NCI-H2081 (cell line): ENCODE data around the gene SLC46A1.

ENCODE experiments used
- DNase-seq, 2 experiments: peaks; one replicate each; lab custom pipeline; 2025; lab: John Stamatoyannopoulos, UW

SLC46A1 gene

GRCh38 chr17:28381141-28381825, 24.7 kb downstream of the SLC46A1 start:
- no peak for DNase-seq

GRCh38 chr17:28379814-28380801, 25.9 kb downstream of the SLC46A1 start:
- DNase-seq = no peak

- DNase-seq = no peak
Observed at GRCh38 chr17:28372945-28373274, 33.1 kb downstream of the SLC46A1 start.

- DNase-seq = peak in 1 of 2 experiments; percentile 20
Observed at GRCh38 chr17:28372203-28372944, 33.6 kb downstream of the SLC46A1 start.

GRCh38 chr17:28371245-28372202, 34.5 kb downstream of the SLC46A1 start, which contains the start of gene SARM1:
SARM1 (plus strand) TSS chr17:28371694; CDS start chr17:28372033, 339 bp downstream.
- peak; percentile 79 to 81 for DNase-seq

DNA sequence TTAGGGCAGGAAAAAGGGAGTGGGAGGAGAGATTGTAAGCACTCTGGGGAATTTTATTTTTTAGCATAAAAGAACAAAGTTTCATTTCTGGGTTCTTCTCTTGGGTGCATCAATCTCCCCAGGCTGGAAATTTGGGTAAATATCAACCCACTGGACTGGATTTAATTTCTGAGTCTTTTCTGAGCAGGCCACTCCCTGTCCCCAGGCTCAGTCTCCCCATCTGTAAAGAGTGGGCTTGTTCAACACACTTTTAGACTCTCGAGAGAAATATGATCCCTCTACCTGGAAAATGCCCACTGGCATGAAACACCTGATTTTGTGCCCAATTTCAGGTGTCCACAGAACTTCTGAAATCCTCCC, 35.3 kb downstream of the SLC46A1 start:
- no peak for DNase-seq

- DNase-seq = no peak
Observed at GRCh38 chr17:28370035-28370743, 35.8 kb downstream of the SLC46A1 start, which contains the start of gene VTN. VTN (minus strand) TSS chr17:28370307; CDS start chr17:28370203, 104 bp downstream.

- no peak for DNase-seq
Observed at GRCh38 chr17:28369684-28370034, 36.4 kb downstream of the SLC46A1 start.

- no peak for DNase-seq
Observed at GRCh38 chr17:28368915-28369683, 36.9 kb downstream of the SLC46A1 start.

DNA sequence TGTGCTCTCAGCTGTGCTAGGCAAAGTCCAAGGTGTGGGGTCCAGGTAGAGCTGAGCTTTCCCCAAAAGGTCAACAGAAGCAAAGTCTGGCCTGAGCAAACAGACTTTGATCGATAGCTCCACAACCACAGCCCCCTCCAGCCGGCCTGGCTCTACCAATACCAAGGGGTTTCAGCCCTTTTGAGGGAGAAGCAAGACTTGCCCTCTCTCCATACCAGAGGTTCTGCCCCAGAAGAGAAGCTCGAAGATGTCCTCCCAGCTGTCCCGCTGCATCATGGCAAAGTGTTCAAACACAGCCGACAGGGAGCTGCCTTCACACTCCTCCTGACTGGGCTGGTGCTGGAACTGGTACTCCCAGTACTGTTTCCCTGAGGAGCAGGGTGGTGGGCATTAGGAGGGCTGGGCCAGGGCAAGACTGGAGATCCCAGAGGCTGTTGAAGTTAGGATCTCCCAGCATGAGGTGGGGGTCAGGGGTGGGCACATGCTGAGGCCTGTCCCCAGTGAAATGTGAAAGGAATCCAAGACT, 37.6 kb downstream of the SLC46A1 start:
- no peak for DNase-seq

DNA sequence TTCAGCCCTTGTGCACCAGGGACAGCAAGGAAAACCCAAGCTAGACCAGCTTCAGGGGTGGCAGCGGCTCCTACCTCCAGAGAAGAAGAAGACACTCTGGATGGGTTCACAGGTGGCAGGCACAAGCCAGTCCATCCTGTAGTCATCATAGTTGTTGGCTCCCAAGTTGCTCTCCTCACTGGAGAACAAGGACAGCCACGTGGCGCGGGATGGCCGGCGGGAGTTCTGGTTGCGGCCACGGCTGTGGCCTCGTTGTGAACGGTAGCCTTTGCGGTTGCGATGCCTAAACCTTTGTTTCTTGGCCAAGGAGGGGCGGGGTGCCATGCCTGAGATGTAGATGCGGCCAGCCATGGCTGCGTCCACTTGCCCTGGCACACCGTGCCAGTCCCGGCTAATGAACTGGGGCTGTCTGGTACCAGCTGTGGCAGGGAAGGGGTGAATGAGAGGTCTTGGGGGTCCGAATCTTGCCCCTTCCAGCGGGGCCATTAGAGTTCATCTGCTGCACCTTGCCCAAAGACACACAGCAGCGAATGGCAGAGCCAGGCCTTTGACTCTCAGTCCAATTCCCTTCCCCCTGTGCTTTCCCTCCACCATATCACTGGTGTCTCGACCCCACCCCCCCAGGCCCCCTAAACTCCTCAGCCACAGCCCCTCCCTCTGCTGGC, 38.2 kb downstream of the SLC46A1 start:
- no peak for DNase-seq

GRCh38 chr17:28366605-28367004, 39.4 kb downstream of the SLC46A1 start:
- no peak for DNase-seq

DNA sequence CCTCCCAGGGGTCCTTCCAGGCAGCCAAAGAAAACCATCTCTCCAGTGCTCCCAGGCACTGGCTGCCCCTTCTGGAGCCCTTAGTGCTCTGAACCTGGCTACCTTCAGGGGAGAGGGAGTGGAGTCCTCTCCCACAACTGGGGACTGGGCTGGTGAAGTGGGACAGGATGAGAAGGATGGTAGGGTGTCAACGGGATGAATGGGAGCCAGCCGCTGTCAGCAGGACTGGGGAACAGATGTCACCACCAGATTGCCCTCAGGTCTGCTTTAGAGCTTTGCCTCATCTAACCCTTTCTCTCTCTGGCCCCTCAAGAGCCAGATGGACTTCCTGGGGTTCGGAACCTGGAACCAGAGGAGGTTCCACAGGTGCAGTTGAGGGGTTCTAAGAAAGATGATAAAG, 40.5 kb downstream of the SLC46A1 start:
- DNase-seq = no peak

DNA sequence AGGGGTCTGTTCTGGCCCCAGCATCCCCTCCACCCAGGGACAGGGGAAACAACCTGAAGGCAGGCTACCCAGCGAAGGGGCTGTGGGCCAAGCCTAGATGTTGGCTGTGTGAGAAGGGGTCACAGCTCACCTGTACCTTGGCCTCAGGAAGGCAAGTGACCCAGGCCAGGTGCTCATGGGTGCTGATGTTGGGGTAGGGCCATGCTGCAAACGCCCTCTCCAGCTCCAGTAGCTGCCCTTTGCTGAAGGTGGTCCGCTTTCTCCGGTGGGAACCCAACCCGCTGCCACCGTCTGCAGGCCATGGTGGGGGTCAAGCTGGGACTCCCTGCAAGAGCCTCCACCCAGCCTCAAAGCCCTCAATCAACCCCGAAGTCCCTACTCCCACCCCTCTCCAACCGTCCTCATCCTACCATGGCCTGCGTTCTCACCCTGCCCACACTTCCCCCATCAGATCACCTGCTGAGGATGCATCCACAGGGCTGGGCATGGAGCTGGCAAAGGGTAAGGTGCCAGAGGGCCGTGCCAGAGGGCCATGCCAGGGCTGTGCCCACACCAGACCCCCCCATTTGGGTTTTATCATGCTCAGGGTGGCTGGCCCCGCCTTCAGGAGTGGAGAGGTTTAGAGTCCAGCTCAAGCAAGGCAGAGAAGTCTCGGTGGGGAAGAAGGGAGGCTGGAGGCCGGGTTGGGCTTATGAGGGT, 41.2 kb downstream of the SLC46A1 start, which contains the start of gene SEBOX:
SEBOX (minus strand) TSS at position 535 of the 699 bp plus-strand sequence; CDS start at position 487, 48 bp downstream.
- DNase-seq = no peak

- DNase-seq = no peak
Observed at GRCh38 chr17:28363776-28364650, 42.0 kb downstream of the SLC46A1 start.

- DNase-seq = no peak
Observed at GRCh38 chr17:28363186-28363585, 42.8 kb downstream of the SLC46A1 start.

DNA sequence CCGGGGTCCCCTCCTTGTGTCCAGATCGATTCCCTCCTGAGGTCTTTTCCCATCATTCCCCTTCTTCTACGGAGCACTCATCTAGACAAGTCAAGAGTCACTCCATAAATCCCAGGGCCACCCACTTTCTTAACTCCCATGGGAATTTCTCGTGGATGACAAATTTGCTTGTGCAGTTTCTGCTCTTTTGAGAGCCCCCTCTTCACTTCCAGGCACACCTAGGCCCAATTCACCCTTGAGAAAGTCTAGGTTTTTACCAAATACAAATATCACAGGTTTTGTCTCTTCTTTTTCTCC, 48.2 kb downstream of the SLC46A1 start:
- DNase-seq = no peak
